H9 (cell line): ENCODE measurements around the gene SPATA20. TPM values are rescaled to one million over a fixed set of nuclear protein-coding genes. Genes with fewer than 3 reads are reported as not detected.
A peak's percentile ranks its signal among the peaks of the same experiment; 100 is the strongest.

Experiments used
- DNase-seq: peaks from one replicate; pipeline ENCODE4 v3.0.0-alpha.2; 2017
- H2AFZ ChIP-seq: one replicate; pipeline ENCODE4 v1.6.1; 2013; ENCODE audit warnings: mild to moderate bottlenecking, low read length, control low read depth, moderate library complexity
- H2AK5ac ChIP-seq: 2 replicates; pipeline ENCODE4 v1.6.1; 2013; ENCODE audit warnings: low read length, control low read depth, mixed read lengths; ENCODE audit not compliant: insufficient read length
- H2BK120ac ChIP-seq: one replicate; pipeline ENCODE4 v1.6.1; 2013; ENCODE audit warnings: low read depth, mild to moderate bottlenecking, low read length, control low read depth, inconsistent platforms; ENCODE audit not compliant: poor library complexity, severe bottlenecking
- H2BK12ac ChIP-seq: 2 replicates; pipeline ENCODE4 v1.6.1; 2013; ENCODE audit warnings: low read length, control low read depth, mixed read lengths, low read depth; ENCODE audit not compliant: insufficient read length
- H2BK15ac ChIP-seq: 2 replicates; pipeline ENCODE4 v1.6.1; 2013; ENCODE audit warnings: low read depth, low read length, control low read depth
- H2BK20ac ChIP-seq: one replicate; pipeline ENCODE4 v1.6.1; 2013; ENCODE audit warnings: low read depth, mild to moderate bottlenecking, low read length, control low read depth, inconsistent platforms; ENCODE audit not compliant: poor library complexity, severe bottlenecking
- H2BK5ac ChIP-seq: 2 replicates; pipeline ENCODE4 v1.6.1; 2013; ENCODE audit warnings: low read length, control low read depth, mixed read lengths; ENCODE audit not compliant: insufficient read length
- H3K14ac ChIP-seq: 2 replicates; pipeline ENCODE4 v1.6.1; 2013; ENCODE audit warnings: low read length, control low read depth; ENCODE audit not compliant: insufficient read depth
- H3K18ac ChIP-seq: 2 replicates; pipeline ENCODE4 v1.6.1; 2013; ENCODE audit warnings: low read depth, mild to moderate bottlenecking, mixed read lengths, low read length, control low read depth; ENCODE audit not compliant: insufficient read length
- H3K23ac ChIP-seq: 2 replicates; pipeline ENCODE4 v1.6.1; 2013; ENCODE audit warnings: low read length, control low read depth, mixed read lengths, low read depth; ENCODE audit not compliant: insufficient read length
- H3K23me2 ChIP-seq: 2 replicates; pipeline ENCODE4 v1.6.1; 2013; ENCODE audit warnings: low read depth, mild to moderate bottlenecking, mixed read lengths, low read length, control low read depth; ENCODE audit not compliant: insufficient read length, poor library complexity, severe bottlenecking
- H3K27ac ChIP-seq: 2 replicates; pipeline ENCODE4 v1.5.1; 2013; ENCODE audit warnings: low read length, control low read depth, mixed read lengths, low read depth; ENCODE audit not compliant: insufficient read length
- H3K27me3 ChIP-seq: 2 replicates; pipeline ENCODE4 v1.6.1; 2013; ENCODE audit warnings: low read length, control low read depth, inconsistent platforms; ENCODE audit not compliant: insufficient read depth
- H3K4ac ChIP-seq: 2 replicates; pipeline ENCODE4 v1.6.1; 2013; ENCODE audit warnings: low read depth, mild to moderate bottlenecking, control low read depth, inconsistent platforms, low read length, moderate library complexity
- H3K4me1 ChIP-seq: 2 replicates; pipeline ENCODE4 v1.6.1; 2013; ENCODE audit warnings: low read length, control low read depth, inconsistent platforms; ENCODE audit not compliant: insufficient read depth
- H3K4me2 ChIP-seq: 2 replicates; pipeline ENCODE4 v1.6.1; 2013; ENCODE audit warnings: low read length, control low read depth, mixed read lengths; ENCODE audit not compliant: insufficient read length, insufficient read depth
- H3K56ac ChIP-seq: 2 replicates; pipeline ENCODE4 v1.6.1; 2013; ENCODE audit warnings: low read depth, mild to moderate bottlenecking, mixed read lengths, low read length, control low read depth; ENCODE audit not compliant: insufficient read length
- H3K79me1 ChIP-seq: 2 replicates; pipeline ENCODE4 v1.6.1; 2013; ENCODE audit warnings: low read depth, mild to moderate bottlenecking, moderate library complexity, low read length, control low read depth, inconsistent platforms; ENCODE audit not compliant: insufficient read depth, poor library complexity, severe bottlenecking
- H3K79me2 ChIP-seq: 2 replicates; pipeline ENCODE4 v1.6.1; 2013; ENCODE audit warnings: low read length, control low read depth, inconsistent platforms; ENCODE audit not compliant: insufficient read depth
- H3K9ac ChIP-seq: 2 replicates; pipeline ENCODE4 v1.6.1; 2013; ENCODE audit warnings: low read length, control low read depth, mixed read lengths; ENCODE audit not compliant: insufficient read length; ENCODE audit errors: extremely low read depth
- H3K9me3 ChIP-seq: one replicate; pipeline ENCODE4 v1.6.1; 2013; ENCODE audit warnings: low read depth, low read length, inconsistent platforms; ENCODE audit not compliant: control insufficient read depth
- H3T11ph ChIP-seq: one replicate; pipeline ENCODE4 v1.6.1; 2013; ENCODE audit warnings: mild to moderate bottlenecking, low read length, control low read depth, inconsistent platforms
- H4K20me1 ChIP-seq: one replicate; pipeline ENCODE4 v1.6.1; 2013; ENCODE audit not compliant: control insufficient read depth, insufficient read length, insufficient read depth
- H4K5ac ChIP-seq: 2 replicates; pipeline ENCODE4 v1.6.1; 2013; ENCODE audit warnings: low read depth, mild to moderate bottlenecking, mixed read lengths, low read length, control low read depth; ENCODE audit not compliant: insufficient read length
- H4K8ac ChIP-seq: replicated peaks from 2 replicates; pipeline ENCODE4 v1.6.1; 2013; ENCODE audit warnings: low read length, control low read depth, mixed read lengths, low read depth; ENCODE audit not compliant: insufficient read length
- H4K91ac ChIP-seq: 2 replicates; pipeline ENCODE4 v1.6.1; 2013; ENCODE audit warnings: low read depth, mild to moderate bottlenecking, moderate library complexity, mixed read lengths, low read length, control low read depth; ENCODE audit not compliant: insufficient read length
- H3K27ac Mint-ChIP-seq, 3 experiments: 2 replicates in 2 of 3; 3 replicates in 1 of 3; pipeline ENCODE4 v1.8.0; 2020 to 2021; ENCODE audit warnings: mixed read lengths in 3 of 3, mild to moderate bottlenecking in 1 of 3, moderate library complexity in 1 of 3
- H3K27me3 Mint-ChIP-seq: 2 replicates; pipeline ENCODE4 v1.8.0; 2021; ENCODE audit warnings: low read depth, mild to moderate bottlenecking, moderate library complexity, mixed read lengths
- H3K36me3 Mint-ChIP-seq, 3 experiments: 2 replicates in 2 of 3; 3 replicates in 1 of 3; pipeline ENCODE4 v1.8.0; 2020 to 2021; ENCODE audit warnings: low read depth in 3 of 3, mixed read lengths in 3 of 3; ENCODE audit not compliant: insufficient read depth in 1 of 3
- H3K4me1 Mint-ChIP-seq, 2 experiments: 2 replicates each; pipeline ENCODE4 v1.8.0; 2020; ENCODE audit warnings: mixed read lengths in 2 of 2
- H3K4me3 Mint-ChIP-seq, 2 experiments: 2 replicates in 1 of 2; 3 replicates in 1 of 2; pipeline ENCODE4 v1.8.0; 2020 to 2021; ENCODE audit warnings: mild to moderate bottlenecking in 2 of 2, mixed read lengths in 2 of 2, moderate library complexity in 1 of 2
- H3K9me3 Mint-ChIP-seq, 2 experiments: 2 replicates in 1 of 2; 3 replicates in 1 of 2; pipeline ENCODE4 v1.8.0; 2020; ENCODE audit warnings: mild to moderate bottlenecking in 2 of 2, mixed read lengths in 2 of 2, moderate library complexity in 1 of 2
- WGBS: extraction: QIAGEN DNeasy Blood & Tissue Kit; methylation state at CpG from one replicate; pipeline ENCODE4 v1.1.7; 2013; ENCODE audit warnings: missing lambda C conversion rate, low lambda C conversion rate, mixed read lengths; ENCODE audit not compliant: insufficient read length; ENCODE audit errors: extremely low coverage; 5-methylcytosine and 5-hydroxymethylcytosine counted together
- total RNA-seq: library from RNA; stranded (reverse); gene quantifications from 2 replicates; pipeline ENCODE4 v1.2.1, GENCODE V29; 2021
- TF ChIP-seq, protein P1 (sequence below): fragments of 200-600 bp; sonication (generic); conservative IDR thresholded peaks from 3 replicates; pipeline ENCODE4 v1.8.0; 2021; ENCODE audit warnings: antibody characterized with exemption, mild to moderate bottlenecking

Gene SPATA20
- total RNA-seq, 1 experiment from 2014 or later: 23.9 TPM

DNA sequence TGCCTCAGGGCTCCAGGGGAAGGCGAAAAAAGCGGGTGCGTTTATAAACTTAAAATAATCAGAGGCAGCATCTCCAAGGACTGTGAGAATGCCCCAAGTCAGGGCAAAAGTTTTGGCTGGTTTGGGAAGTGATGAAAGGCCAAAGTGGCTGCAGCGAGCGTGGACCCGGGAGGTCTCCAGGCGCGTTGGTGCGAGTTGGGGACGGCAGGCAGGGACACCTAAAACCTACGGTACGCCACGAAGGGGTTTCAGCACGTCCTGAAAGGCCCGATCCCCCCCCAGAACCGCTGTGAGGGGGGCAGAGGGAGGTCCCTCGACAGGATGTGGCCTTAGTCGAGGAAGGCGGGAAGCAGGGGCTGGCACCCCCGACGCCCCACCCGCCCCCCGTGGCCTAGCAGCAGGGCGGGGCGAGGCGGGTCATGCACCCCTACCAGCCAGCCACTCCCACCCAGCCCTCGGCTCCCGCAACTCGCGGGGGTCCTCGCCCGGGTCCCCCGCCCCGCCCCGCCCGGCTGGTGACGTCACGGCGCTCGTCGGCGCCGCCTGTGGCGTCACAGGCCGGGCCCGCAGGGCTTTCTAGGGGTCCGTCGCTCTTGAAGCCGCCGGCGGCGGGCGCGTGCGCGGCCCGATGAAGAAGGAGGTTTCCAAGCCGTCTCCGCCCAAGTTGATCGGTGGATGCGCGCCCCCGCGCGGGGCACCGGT lies 39.0 kb upstream of the SPATA20 start, which contains the start of gene MYCBPAP:
MYCBPAP (plus strand) TSS at position 569 of the 702 bp plus-strand sequence. CDS start 236 bp downstream, outside the sequence.
- H4K8ac ChIP-seq: no peak within 1 kb of the TSS
- peak within 1 kb of the TSS; percentile 85 to 94 for H3K4me3 Mint-ChIP-seq

More for the DNA sequence above, 39.0 kb upstream of the SPATA20 start, which contains the start of gene MYCBPAP:
- H4K5ac ChIP-seq: no peak within 1 kb of the TSS
- H2BK12ac ChIP-seq: no peak within 1 kb of the TSS
- H3K27me3 Mint-ChIP-seq: peaks cover 16% of the 10 kb centered on the region
- no peak within 1 kb of the TSS for H3T11ph ChIP-seq
- peak within 1 kb of the TSS; percentile 87 for H3K18ac ChIP-seq
- H3K9me3 ChIP-seq: no peaks in the 10 kb centered on the region
- no peaks in the 10 kb centered on the region; a peak in 2 of 5 replicates for H3K9me3 Mint-ChIP-seq
- H3K4me2 ChIP-seq: peak within 1 kb of the TSS; percentile 84
- H3K79me2 ChIP-seq: no peaks in the 10 kb centered on the region
- H3K36me3 Mint-ChIP-seq: no peaks in the 10 kb centered on the region
- H3K56ac ChIP-seq: no peak within 1 kb of the TSS
- H3K9ac ChIP-seq: peak within 1 kb of the TSS; percentile 47
- H2BK15ac ChIP-seq: no peak within 1 kb of the TSS
- peak; percentile 90 for DNase-seq
- H3K23me2 ChIP-seq: peaks cover 5% of the 10 kb centered on the region
- H2AK5ac ChIP-seq: no peak within 1 kb of the TSS
- no peaks in the 10 kb centered on the region; the same call in 1 of the 2 replicates for H3K27me3 ChIP-seq
- H3K4me1 Mint-ChIP-seq: peaks cover 25 to 38% of the 10 kb centered on the region in 2 experiments
- H3K27ac ChIP-seq: no peak within 1 kb of the TSS
- no peak within 1 kb of the TSS for H3K4ac ChIP-seq
- peaks cover 3% of the 10 kb centered on the region; the same call in 1 of the 2 replicates for H3K4me1 ChIP-seq
- no peak within 1 kb of the TSS for H3K23ac ChIP-seq
- H2BK20ac ChIP-seq: no peak within 1 kb of the TSS
- no peak within 1 kb of the TSS for H2AFZ ChIP-seq
- no peak within 1 kb of the TSS for H2BK5ac ChIP-seq
- no peak within 1 kb of the TSS for H2BK120ac ChIP-seq
- no peaks in the 10 kb centered on the region for H4K20me1 ChIP-seq
- H4K91ac ChIP-seq: no peak within 1 kb of the TSS
- TF ChIP-seq, protein P1, sequence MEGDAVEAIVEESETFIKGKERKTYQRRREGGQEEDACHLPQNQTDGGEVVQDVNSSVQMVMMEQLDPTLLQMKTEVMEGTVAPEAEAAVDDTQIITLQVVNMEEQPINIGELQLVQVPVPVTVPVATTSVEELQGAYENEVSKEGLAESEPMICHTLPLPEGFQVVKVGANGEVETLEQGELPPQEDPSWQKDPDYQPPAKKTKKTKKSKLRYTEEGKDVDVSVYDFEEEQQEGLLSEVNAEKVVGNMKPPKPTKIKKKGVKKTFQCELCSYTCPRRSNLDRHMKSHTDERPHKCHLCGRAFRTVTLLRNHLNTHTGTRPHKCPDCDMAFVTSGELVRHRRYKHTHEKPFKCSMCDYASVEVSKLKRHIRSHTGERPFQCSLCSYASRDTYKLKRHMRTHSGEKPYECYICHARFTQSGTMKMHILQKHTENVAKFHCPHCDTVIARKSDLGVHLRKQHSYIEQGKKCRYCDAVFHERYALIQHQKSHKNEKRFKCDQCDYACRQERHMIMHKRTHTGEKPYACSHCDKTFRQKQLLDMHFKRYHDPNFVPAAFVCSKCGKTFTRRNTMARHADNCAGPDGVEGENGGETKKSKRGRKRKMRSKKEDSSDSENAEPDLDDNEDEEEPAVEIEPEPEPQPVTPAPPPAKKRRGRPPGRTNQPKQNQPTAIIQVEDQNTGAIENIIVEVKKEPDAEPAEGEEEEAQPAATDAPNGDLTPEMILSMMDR: peak; percentile 24; the same call in 1 of the 3 replicates
- peak within 1 kb of the TSS; percentile 62 for H3K14ac ChIP-seq
- peak within 1 kb of the TSS; percentile 45 to 83 (median 77); a peak in 6 of 7 replicates for H3K27ac Mint-ChIP-seq
- no peaks in the 10 kb centered on the region for H3K79me1 ChIP-seq
- no CpG with 5 or more reads among the region's 66 CpGs for WGBS
